Inferior parietal cortex (tissue), 1 donor: ENCODE measurements around the gene FRMD4A.
"Not testable (repeated sequence)": the region's sequence is repeated elsewhere in the genome, so short reads cannot be mapped to it uniquely, and the experiment has no call there.

Experiments
- DNase-seq: peaks from one replicate; pipeline ENCODE4 v3.0.0-alpha.2; 2016; ENCODE audit errors: extremely low spot score

The FRMD4A gene

GRCh38 chr10:14056610-14057332 lies 274.0 kb downstream of the FRMD4A start:
- no peak for DNase-seq

- DNase-seq = no peak
Observed at GRCh38 chr10:14052931-14053330, 277.8 kb downstream of the FRMD4A start.

- DNase-seq = no peak
Observed at GRCh38 chr10:14050598-14050997, 280.1 kb downstream of the FRMD4A start.

- no peak for DNase-seq
Observed at GRCh38 chr10:14048930-14049613, 281.7 kb downstream of the FRMD4A start.

- no peak for DNase-seq
Observed at GRCh38 chr10:14047431-14047830, 283.3 kb downstream of the FRMD4A start.

- DNase-seq = not testable (repeated sequence)
Observed at GRCh38 chr10:14042051-14042450, 288.7 kb downstream of the FRMD4A start.

- DNase-seq = peak; percentile 25
Observed at GRCh38 chr10:14040787-14041631, 289.7 kb downstream of the FRMD4A start.

- DNase-seq = no peak
Observed at GRCh38 chr10:14039968-14040668, 290.6 kb downstream of the FRMD4A start.

GRCh38 chr10:14036233-14036632 lies 294.5 kb downstream of the FRMD4A start:
- no peak for DNase-seq

GRCh38 chr10:14035506-14035905 lies 295.2 kb downstream of the FRMD4A start:
- DNase-seq = no peak

- DNase-seq = no peak
Observed at GRCh38 chr10:14032406-14032998, 298.2 kb downstream of the FRMD4A start.

- no peak for DNase-seq
Observed at GRCh38 chr10:14026325-14026724, 304.4 kb downstream of the FRMD4A start.

- no peak for DNase-seq
Observed at GRCh38 chr10:14025283-14026189, 305.2 kb downstream of the FRMD4A start.

GRCh38 chr10:14024329-14025202 lies 306.2 kb downstream of the FRMD4A start:
- DNase-seq = no peak

GRCh38 chr10:14023673-14024328 lies 306.9 kb downstream of the FRMD4A start:
- DNase-seq = no peak

GRCh38 chr10:14022954-14023672 lies 307.6 kb downstream of the FRMD4A start:
- no peak for DNase-seq

- DNase-seq = no peak
Observed at GRCh38 chr10:14022052-14022451, 308.7 kb downstream of the FRMD4A start.

- DNase-seq = no peak
Observed at GRCh38 chr10:14020037-14020664, 310.6 kb downstream of the FRMD4A start.
